ENCODE measurements around the gene AGAP1. TPM values are rescaled to one million over a fixed set of nuclear protein-coding genes. Genes with fewer than 3 reads are reported as not detected.

The AGAP1 gene
- total RNA-seq, 2 donors from 2014 or later: 16.1 to 40.1 TPM

- TF ChIP-seq POLR2AphosphoS5 (IDR thresholded peaks at IDR 0.05): no peak
- TF ChIP-seq POLR2A (IDR thresholded peaks at IDR 0.05): no peak
- no peak for TF ChIP-seq CTCF (IDR thresholded peaks at IDR 0.05)
- no peaks in the 10 kb centered on the region for H3K9me3 ChIP-seq
- H3K36me3 ChIP-seq: no peaks in the 10 kb centered on the region
- intact Hi-C loops (cut with DNase I): loop anchor here (10.0 kb wide), 1 partner anchor 167 kb away; the partner anchor contains the start of gene AGAP1
- no peak for DNase-seq (ENCODE audit: low spot score)
- H3K27ac ChIP-seq: no peak overlapping the region
- H3K4me1 ChIP-seq (replicated peaks): peaks cover 8% of the 10 kb centered on the region
- WGBS: 95% methylated on average over 6 of the region's 6 CpGs
- H3K27me3 ChIP-seq (replicated peaks; ENCODE audit: insufficient read depth): no peaks in the 10 kb centered on the region
- no peak overlapping the region for H3K4me3 ChIP-seq
Observed at GRCh38 chr2:235661952-235662351, 168.1 kb downstream of the AGAP1 start.

GRCh38 chr2:235663875-235664274, 170.0 kb downstream of the AGAP1 start:
- no peak overlapping the region for H3K27ac ChIP-seq
- H3K4me1 ChIP-seq (replicated peaks): peaks cover 8% of the 10 kb centered on the region
- H3K4me3 ChIP-seq: no peak overlapping the region
- WGBS: 59% methylated on average over 9 of the region's 9 CpGs
- no peak for DNase-seq (ENCODE audit: low spot score)
- H3K9me3 ChIP-seq: no peaks in the 10 kb centered on the region
- H3K36me3 ChIP-seq: no peaks in the 10 kb centered on the region
- no peak for TF ChIP-seq POLR2AphosphoS5 (IDR thresholded peaks at IDR 0.05)
- no peak for TF ChIP-seq POLR2A (IDR thresholded peaks at IDR 0.05)
- no peak for TF ChIP-seq CTCF (IDR thresholded peaks at IDR 0.05)
- no peaks in the 10 kb centered on the region for H3K27me3 ChIP-seq (replicated peaks; ENCODE audit: insufficient read depth)
- intact Hi-C loops (cut with DNase I): loop anchor here (10.0 kb wide), 1 partner anchor 169 kb away; the partner anchor contains the start of gene AGAP1

- no peak for DNase-seq (ENCODE audit: low spot score)
- TF ChIP-seq CTCF (IDR thresholded peaks at IDR 0.05): no peak
- no peak for TF ChIP-seq POLR2A (IDR thresholded peaks at IDR 0.05)
- no peak for TF ChIP-seq POLR2AphosphoS5 (IDR thresholded peaks at IDR 0.05)
- Histone ChIP-seq H3K4me1 (replicated peaks) (peaks cover 8% of the 10 kb centered on the region), H3K36me3 (no peaks in the 10 kb centered on the region), H3K4me3 (no peak overlapping the region), H3K27ac (no peak overlapping the region), H3K27me3 (replicated peaks; ENCODE audit: insufficient read depth) (no peaks in the 10 kb centered on the region), H3K9me3 (no peaks in the 10 kb centered on the region)
- WGBS: 5% methylated on average over 13 of the region's 13 CpGs
- intact Hi-C loops (cut with DNase I): loop anchor here (10.0 kb wide), 1 partner anchor 171 kb away; the partner anchor contains the start of gene AGAP1
Observed at GRCh38 chr2:235665661-235666212, 171.9 kb downstream of the AGAP1 start.

GRCh38 chr2:235666213-235666781, 172.5 kb downstream of the AGAP1 start:
- H3K27me3 ChIP-seq (replicated peaks; ENCODE audit: insufficient read depth): no peaks in the 10 kb centered on the region
- H3K4me3 ChIP-seq: no peak overlapping the region
- intact Hi-C loops (cut with DNase I): loop anchor here (10.0 kb wide), 1 partner anchor 171 kb away; the partner anchor contains the start of gene AGAP1
- no peak overlapping the region for H3K27ac ChIP-seq
- peaks cover 8% of the 10 kb centered on the region for H3K4me1 ChIP-seq (replicated peaks)
- DNase-seq (ENCODE audit: low spot score): peak; percentile 56
- H3K9me3 ChIP-seq: no peaks in the 10 kb centered on the region
- H3K36me3 ChIP-seq: no peaks in the 10 kb centered on the region
- peak; percentile 81 for TF ChIP-seq POLR2AphosphoS5 (IDR thresholded peaks at IDR 0.05)
- no peak for TF ChIP-seq POLR2A (IDR thresholded peaks at IDR 0.05)
- WGBS: 3% methylated on average over 4 of the region's 4 CpGs

GRCh38 chr2:235668782-235669181, 174.9 kb downstream of the AGAP1 start:
- no peak for DNase-seq (ENCODE audit: low spot score)
- TF ChIP-seq POLR2AphosphoS5 (IDR thresholded peaks at IDR 0.05) (no peak), POLR2A (IDR thresholded peaks at IDR 0.05) (no peak), CTCF (IDR thresholded peaks at IDR 0.05) (no peak)
- H3K36me3 ChIP-seq: no peaks in the 10 kb centered on the region
- H3K4me1 ChIP-seq (replicated peaks): peaks cover 8% of the 10 kb centered on the region
- H3K9me3 ChIP-seq: no peaks in the 10 kb centered on the region
- H3K27me3 ChIP-seq (replicated peaks; ENCODE audit: insufficient read depth): no peaks in the 10 kb centered on the region
- H3K27ac ChIP-seq: no peak overlapping the region
- no peak overlapping the region for H3K4me3 ChIP-seq
- intact Hi-C loops (cut with DNase I): loop anchor here (10.0 kb wide), 1 partner anchor 174 kb away; the partner anchor contains the start of gene AGAP1
- 87% methylated on average over 4 of the region's 4 CpGs for WGBS
